HepG2 (cell line): Measurements from ENCODE around the gene ADPGK. TPM values are rescaled to one million over a fixed set of nuclear protein-coding genes. Genes with fewer than 3 reads are reported as not detected.

ENCODE experiments used
- KIAA2018 ChIP-seq: sonication (generic); formaldehyde crosslinking; IDR thresholded peaks from 2 replicates; pipeline ENCODE4 v1.5.0; 2020; ENCODE audit warnings: mild to moderate bottlenecking, missing genetic modification reagents, borderline replicate concordance
- RCOR2 ChIP-seq: IDR thresholded peaks from 2 replicates; pipeline ENCODE4 v1.6.1; 2016; ENCODE audit warnings: missing biosample characterization, missing genetic modification reagents
- ZMAT3 ChIP-seq: sonication (generic); formaldehyde crosslinking; conservative IDR thresholded peaks from 2 replicates; pipeline ENCODE4 v1.7.0; 2021; ENCODE audit warnings: missing genetic modification reagents
- ZMAT5 ChIP-seq: sonication (generic); formaldehyde crosslinking; IDR thresholded peaks from 2 replicates; pipeline ENCODE4 v1.5.0; 2020; ENCODE audit warnings: mild to moderate bottlenecking, low read depth, missing genetic modification reagents, borderline replicate concordance
- ZNF44 ChIP-seq: sonication (generic); formaldehyde crosslinking; IDR thresholded peaks from 2 replicates; pipeline ENCODE4 v1.5.1; 2020; ENCODE audit warnings: mild to moderate bottlenecking, missing genetic modification reagents
- ZNF773 ChIP-seq: sonication (generic); formaldehyde crosslinking; IDR thresholded peaks from 2 replicates; pipeline ENCODE4 v1.4.0; 2020; ENCODE audit warnings: missing genetic modification reagents, borderline replicate concordance
- polyA plus RNA-seq, 8 experiments: library from polyadenylated mRNA; depleted of rRNA in 3 of 8; stranded (reverse) in 7 of 8; unstranded in 1 of 8; fragments of >200 nt; fragmentation: Illumina TruSeq in 4 of 8; extraction: Trizol in 4 of 8; gene quantifications; 2 replicates each; pipeline versions ENCODE4 v1.2.1 to v1.2.3, GENCODE V29; 2011 to 2016; ENCODE audit warnings: low read depth in 4 of 8, missing spikeins in 1 of 8, mixed read lengths in 1 of 8; ENCODE audit not compliant: insufficient read depth in 1 of 8
- total RNA-seq, 5 experiments: library from RNA; depleted of rRNA; stranded (reverse); fragments of >200 nt; fragmentation: Illumina TruSeq; extraction: Trizol; gene quantifications; 2 replicates each; pipeline ENCODE4 v1.2.3, GENCODE V29; 2016; ENCODE audit warnings: low read depth in 1 of 5

ADPGK gene
- total and polyA plus RNA-seq, 2 of the 13 experiments (the other 11 are each of a cell fraction or from before 2014, with no cell fraction given) = 61.6 to 67.5 TPM

GRCh38 chr15:72824781-72825180 lies 41.2 kb upstream of the ADPGK start (continued):
- TF ChIP-seq KIAA2018 (no peak), ZNF44 (CRISPR knock-in tag) (no peak), ZMAT5 (CRISPR knock-in tag) (no peak), ZNF773 (CRISPR knock-in tag) (no peak), RCOR2 (CRISPR knock-in tag) (no peak), ZMAT3 (no peak)
